GM18502 (cell line): Measurements from ENCODE around the gene CFAP61.

Source experiments
- ATAC-seq: cut with Tn5 transposase; IDR thresholded peaks from one replicate; pipeline ENCODE4 v1.9.1; 2021; ENCODE audit warnings: mild to moderate bottlenecking; ENCODE audit not compliant: unreplicated experiment, poor library complexity

CFAP61 gene

GRCh38 chr20:20148779-20149178, 96.4 kb downstream of the CFAP61 start:
- no peak for ATAC-seq

GRCh38 chr20:20150241-20150640, 97.9 kb downstream of the CFAP61 start:
- ATAC-seq = no peak

DNA sequence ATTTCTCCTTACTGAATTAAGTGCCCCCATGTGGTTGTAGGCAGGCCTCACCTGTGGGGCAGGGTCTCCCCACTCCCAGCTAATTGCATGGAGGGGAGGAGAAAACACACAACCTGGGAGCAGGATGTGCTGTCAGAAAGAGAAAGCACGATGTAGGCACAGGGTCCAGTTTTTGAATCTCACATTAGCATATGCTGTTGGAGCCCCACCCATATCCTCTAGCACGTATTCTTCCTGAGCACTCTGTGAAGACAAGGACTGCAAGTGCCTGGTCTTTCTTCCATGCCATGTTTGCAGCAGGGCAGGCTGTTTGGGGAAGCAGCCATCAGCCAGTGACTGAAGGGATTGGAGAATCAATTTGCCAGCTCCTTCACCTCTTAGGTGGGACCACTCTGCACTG, 108.2 kb downstream of the CFAP61 start:
- no peak for ATAC-seq

DNA sequence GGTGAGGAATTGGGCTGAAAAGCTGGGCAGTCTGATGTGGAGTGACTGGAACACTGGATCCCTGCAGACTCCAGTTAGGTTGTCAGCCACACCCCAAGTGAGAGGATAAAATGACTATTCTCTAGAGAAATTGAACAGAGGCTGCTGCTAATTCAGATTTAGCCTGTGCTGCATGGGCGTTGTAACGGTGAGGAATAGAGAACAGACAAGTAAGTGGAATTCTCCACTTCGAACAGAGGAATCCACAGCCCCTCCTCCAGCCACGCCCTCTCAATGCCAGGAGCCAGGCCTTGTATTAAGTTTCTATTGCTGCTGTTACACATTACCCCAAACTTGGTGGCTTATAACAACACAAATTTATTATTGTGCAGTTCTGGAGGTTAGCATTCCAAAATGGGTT, 109.3 kb downstream of the CFAP61 start:
- no peak for ATAC-seq

- ATAC-seq = no peak
Observed at GRCh38 chr20:20167698-20168097, 115.4 kb downstream of the CFAP61 start.

DNA sequence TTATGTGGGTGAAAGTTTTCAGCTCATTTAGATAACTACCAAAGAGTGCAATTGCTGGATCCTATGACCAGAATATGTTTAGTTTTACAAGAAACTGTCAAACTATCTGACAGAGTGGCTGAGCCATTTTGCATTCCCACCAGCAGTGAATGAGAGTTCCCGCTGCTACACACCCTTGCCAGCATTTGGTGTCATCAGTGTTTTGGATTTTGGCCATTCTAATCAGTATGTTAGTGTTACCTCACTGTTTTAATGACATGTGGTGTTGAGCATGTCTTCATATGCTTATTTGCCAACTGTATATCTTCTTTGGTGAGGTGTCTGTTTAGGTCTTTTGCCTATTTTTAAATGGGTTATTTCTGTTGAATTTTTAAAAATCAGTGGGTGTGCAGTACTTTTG, 120.9 kb downstream of the CFAP61 start:
- ATAC-seq = no peak

DNA sequence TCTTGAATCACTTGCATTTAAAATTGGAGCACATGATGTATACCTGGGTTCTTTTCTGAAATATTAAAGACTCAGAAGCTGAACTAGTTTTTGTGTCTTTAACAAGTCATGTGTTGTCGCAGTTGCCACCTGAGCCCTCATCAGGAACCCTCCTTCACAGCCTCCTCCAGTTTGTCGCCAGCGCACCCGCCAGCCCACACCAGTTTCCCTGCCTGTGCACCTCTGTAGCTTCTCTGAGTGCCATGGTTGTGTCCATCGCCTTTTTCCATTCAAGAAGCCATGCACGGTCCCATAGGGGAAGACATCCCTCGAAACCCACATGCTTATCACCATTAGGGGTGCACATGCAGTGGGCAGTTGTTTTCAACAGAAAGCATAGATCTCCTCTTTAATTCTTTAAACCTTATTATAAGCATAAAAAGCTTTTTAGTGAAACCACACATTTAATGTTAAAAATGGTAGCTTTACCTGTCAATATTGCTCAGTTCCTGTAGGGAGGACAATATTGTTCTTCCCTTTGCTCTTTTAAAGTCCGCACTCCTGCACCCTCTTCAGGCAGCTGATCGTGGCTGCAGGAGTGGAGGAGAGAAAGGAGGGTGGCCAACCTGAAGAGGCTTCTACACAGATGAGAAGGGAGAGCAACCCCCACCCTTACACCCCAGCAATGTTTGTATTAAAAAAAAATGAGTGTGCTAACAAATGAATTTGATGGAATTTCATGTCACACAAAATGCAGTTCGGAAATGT, 121.9 kb downstream of the CFAP61 start:
- ATAC-seq = no peak

- no peak for ATAC-seq
Observed at GRCh38 chr20:20181322-20181721, 129.0 kb downstream of the CFAP61 start.

- no peak for ATAC-seq
Observed at GRCh38 chr20:20184149-20184548, 131.8 kb downstream of the CFAP61 start.

GRCh38 chr20:20184706-20185105, 132.4 kb downstream of the CFAP61 start:
- no peak for ATAC-seq

DNA sequence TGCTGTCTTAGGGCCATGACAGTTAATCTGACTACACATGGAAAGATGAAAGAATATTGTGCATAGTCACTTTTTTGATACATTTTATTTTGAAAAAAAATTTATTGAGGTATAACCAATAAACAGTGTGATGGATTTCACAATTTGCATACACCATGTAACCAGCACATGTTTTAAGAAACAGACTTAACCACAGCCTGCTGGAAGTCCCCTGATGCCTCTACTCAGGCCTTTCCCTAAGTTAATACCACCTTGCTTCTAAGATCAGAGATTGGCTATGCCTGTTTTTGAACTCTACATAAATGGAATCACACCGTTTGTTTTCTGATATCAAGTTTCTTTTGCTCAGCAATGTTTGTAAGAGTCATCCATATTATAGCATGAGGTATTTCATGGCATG, 136.3 kb downstream of the CFAP61 start:
- peak; percentile 78 for ATAC-seq

GRCh38 chr20:20192366-20192765, 140.0 kb downstream of the CFAP61 start:
- ATAC-seq = no peak

GRCh38 chr20:20195021-20195705, 142.8 kb downstream of the CFAP61 start:
- ATAC-seq = no peak

- no peak for ATAC-seq
Observed at GRCh38 chr20:20196610-20197009, 144.3 kb downstream of the CFAP61 start.

GRCh38 chr20:20198011-20198410, 145.7 kb downstream of the CFAP61 start:
- no peak for ATAC-seq

DNA sequence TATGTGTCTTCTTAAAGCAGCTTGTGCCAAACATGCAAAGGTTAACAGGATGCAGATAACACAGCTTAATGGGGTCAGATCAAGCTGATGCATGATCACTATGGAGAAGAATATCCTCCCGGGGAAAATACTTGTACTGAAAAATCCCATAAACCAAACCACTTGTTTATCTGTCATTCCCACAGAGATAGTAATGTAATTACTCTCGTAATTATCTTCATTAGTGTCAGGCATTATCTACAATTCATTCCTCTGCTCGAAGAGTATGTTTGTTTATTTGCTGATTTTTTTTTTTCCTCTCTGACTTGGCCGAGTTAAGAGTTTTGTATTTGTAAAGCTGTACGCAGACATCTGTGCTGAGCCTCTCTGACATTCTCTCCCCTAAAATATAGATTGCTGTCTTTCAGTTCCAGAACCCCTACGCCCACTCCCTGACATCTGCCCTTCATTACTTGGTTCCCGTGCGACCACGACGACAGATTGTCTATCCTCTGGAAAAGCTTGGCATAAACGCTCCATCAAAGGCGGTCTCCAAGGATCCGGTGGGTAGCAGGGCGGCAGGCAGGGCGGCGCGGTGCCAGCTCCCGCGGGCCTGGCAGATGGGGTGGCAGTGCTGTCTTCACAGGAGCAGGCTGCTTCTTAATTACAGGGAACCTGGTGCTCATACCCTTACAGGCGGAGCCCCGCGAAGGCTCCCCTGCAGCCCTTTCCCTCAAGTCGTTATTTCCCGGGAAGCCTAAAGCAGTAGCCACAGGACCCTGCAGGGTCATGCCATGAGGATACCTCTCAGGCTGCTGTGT, 147.2 kb downstream of the CFAP61 start:
- no peak for ATAC-seq

GRCh38 chr20:20201124-20201523, 148.8 kb downstream of the CFAP61 start:
- ATAC-seq = no peak

GRCh38 chr20:20201639-20202038, 149.3 kb downstream of the CFAP61 start:
- ATAC-seq = no peak

- ATAC-seq = no peak
Observed at GRCh38 chr20:20202768-20203167, 150.4 kb downstream of the CFAP61 start.

- no peak for ATAC-seq
Observed at GRCh38 chr20:20203784-20204183, 151.5 kb downstream of the CFAP61 start.

DNA sequence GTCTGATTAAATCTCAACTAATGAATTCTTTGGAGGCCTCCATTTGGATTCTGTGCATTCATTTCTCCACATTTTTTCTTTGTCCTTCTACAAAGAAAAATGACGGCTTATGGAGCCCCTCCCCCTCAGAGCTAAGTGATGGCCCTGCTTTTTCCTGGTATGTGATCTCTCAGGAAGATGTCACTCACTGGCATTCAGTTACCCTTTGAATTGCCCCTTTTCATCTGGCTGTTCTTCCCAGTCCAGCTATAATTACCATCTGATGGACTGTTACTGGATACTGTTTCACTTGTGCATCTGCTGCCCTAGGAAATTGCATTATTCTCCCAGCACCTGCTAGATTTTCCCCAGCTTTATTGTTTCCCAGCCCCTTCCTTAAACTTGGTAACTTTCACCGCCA, 151.9 kb downstream of the CFAP61 start:
- ATAC-seq = no peak
